Measurements from ENCODE around the gene CPVL. TPM values are rescaled to one million over a fixed set of nuclear protein-coding genes. Genes with fewer than 3 reads are reported as not detected.
A peak's percentile ranks its signal among the peaks of the same experiment; 100 is the strongest.

Gene CPVL
- total RNA-seq, 1 donor, result 132 TPM

DNA sequence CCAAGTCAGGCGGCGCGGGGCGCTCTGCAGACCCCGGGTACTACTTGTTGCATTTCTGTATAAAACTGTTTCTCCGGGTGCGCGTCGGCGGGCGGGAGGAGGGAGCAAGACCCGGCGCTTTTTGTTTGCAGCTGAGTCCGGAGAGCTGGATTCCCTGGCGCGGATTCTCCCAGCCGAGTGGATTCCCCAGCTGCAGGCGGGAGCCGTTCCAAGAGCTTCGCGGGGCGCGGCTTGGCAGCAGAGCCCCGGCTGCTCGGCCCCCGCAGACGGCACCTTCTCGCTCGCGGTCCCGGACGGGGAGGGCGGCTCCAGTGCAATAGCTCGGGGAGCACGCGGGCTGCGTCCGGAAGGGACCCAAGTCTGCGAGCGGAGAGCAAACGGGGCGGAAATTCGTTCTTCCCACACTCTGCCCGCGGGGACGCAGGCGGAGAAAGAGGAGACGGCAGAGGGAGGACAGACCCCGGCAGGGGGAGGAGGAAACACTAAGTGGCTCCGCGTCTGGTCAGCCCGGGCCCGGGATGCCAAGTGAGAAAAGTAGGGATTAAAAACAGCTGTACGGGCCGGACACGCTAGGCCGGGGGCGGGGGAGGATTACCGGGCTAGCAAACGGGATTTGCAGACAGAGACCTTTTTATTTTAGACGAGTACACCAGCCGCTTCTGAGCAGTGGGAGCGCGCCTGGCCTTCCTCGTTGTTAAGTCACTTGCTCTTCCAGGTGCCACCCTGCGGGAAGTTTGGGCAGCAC, 187.9 kb downstream of the CPVL start, which contains the start of gene TRIL:
TSS of gene TRIL (minus strand) at position 96 of the 745 bp plus-strand sequence. CDS start 284 bp downstream, outside the sequence.
- Histone ChIP-seq H3K9me3 (ENCODE audit: low read depth, low read length) (no peaks in the 10 kb centered on the region), H3K4me1 (ENCODE audit: insufficient read depth, low read length) (peaks cover 39% of the 10 kb centered on the region), H3K27me3 (ENCODE audit: insufficient read depth, low read length) (peaks cover 78% of the 10 kb centered on the region), H3K4me3 (ENCODE audit: low read length) (no peak within 1 kb of the TSS)

DNA sequence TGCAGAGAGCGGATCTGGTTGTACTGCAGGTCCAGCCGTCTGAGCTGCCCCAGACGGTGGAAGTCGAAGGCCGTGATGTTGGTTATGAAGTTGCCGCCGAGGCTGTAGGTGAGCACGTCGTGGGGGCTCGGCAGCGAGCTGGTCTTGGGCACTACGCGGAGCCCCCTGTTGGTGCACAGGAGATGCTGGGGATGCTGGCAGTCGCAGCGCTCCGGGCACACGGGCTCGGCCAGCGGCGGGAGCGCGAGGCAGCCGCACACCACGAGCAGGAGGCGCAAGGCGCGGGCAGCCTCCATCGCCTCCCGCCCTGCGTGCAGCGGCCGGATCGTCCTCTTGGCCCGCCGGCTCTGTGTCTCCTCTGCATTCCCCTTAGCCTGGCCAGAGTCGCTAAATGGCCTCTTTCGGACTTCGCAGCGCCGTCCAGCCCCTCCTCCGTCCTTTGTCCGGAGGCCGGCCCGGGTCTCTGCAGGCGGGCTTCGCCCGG, 188.5 kb downstream of the CPVL start:
- no peak overlapping the region for H3K4me3 ChIP-seq (ENCODE audit: low read length)
- peaks cover 84% of the 10 kb centered on the region for H3K27me3 ChIP-seq (ENCODE audit: insufficient read depth, low read length)
- peaks cover 39% of the 10 kb centered on the region for H3K4me1 ChIP-seq (ENCODE audit: insufficient read depth, low read length)
- H3K9me3 ChIP-seq (ENCODE audit: low read depth, low read length), result no peaks in the 10 kb centered on the region

DNA sequence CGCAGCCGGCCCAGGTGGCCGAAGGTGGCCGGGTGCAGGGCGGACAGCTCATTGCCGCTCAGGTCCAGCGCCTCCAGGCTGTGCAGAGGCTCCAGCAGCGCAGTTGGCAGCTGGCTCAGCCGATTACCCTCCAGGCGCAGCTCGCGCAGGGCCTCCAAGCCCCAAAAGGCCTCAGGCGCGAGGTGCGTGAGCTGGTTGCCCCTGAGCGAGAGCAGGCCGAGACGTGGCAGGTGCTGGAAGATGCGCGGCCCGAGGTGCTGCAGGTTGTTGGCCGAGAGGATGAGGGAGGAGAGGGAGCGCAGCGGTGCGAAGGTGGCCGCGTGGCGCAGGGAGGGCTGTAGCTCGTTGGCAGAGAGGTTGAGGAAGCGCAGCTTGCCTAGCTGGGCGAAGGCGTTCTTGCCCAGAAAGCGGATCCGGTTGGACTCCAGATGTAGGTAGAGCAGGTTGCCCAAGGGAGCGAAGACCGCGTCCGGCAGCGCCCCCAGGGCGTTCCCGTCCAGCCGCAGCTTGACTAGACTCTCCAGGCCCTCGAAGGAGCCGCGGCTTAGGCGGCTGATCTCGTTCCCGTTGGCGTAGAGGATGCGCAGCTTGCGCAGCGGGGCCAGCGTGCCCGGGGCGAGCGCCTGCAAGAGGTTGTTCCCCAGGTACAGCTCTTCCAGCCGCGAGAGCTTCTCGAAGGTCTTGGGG, 189.1 kb downstream of the CPVL start:
- Histone ChIP-seq H3K4me3 (ENCODE audit: low read length) (no peak overlapping the region), H3K27me3 (ENCODE audit: insufficient read depth, low read length) (peaks cover 85% of the 10 kb centered on the region), H3K4me1 (ENCODE audit: insufficient read depth, low read length) (peaks cover 39% of the 10 kb centered on the region)

DNA sequence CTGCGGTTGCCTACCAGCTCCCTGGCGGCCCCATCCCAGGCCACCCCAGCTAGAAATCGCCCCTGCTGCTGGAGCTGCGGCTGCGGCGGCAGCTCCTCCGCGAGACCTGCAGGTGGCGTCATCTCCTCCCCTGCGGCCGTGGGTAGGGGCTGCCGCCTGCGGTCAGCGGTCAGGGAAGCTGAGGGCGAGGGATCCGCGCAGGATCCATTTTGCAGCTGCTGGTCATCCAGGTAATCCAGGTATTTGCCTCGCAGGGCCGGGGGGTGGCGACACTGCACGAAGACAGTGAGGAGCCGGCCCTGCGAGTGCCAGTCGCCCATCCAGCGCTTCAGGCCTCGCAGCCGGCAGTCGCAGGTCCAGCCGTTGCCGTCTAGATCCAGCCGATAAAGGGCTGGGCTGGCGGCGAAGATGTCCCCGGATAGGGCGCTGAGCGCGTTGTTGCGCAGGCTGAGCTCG, 189.7 kb downstream of the CPVL start:
- Histone ChIP-seq H3K9me3 (ENCODE audit: low read depth, low read length) (no peaks in the 10 kb centered on the region), H3K4me1 (ENCODE audit: insufficient read depth, low read length) (peaks cover 39% of the 10 kb centered on the region), H3K27me3 (ENCODE audit: insufficient read depth, low read length) (peaks cover 81% of the 10 kb centered on the region), H3K4me3 (ENCODE audit: low read length) (no peak overlapping the region)

More for the DNA sequence above, 189.1 kb downstream of the CPVL start:
- no peaks in the 10 kb centered on the region for H3K9me3 ChIP-seq (ENCODE audit: low read depth, low read length)

DNA sequence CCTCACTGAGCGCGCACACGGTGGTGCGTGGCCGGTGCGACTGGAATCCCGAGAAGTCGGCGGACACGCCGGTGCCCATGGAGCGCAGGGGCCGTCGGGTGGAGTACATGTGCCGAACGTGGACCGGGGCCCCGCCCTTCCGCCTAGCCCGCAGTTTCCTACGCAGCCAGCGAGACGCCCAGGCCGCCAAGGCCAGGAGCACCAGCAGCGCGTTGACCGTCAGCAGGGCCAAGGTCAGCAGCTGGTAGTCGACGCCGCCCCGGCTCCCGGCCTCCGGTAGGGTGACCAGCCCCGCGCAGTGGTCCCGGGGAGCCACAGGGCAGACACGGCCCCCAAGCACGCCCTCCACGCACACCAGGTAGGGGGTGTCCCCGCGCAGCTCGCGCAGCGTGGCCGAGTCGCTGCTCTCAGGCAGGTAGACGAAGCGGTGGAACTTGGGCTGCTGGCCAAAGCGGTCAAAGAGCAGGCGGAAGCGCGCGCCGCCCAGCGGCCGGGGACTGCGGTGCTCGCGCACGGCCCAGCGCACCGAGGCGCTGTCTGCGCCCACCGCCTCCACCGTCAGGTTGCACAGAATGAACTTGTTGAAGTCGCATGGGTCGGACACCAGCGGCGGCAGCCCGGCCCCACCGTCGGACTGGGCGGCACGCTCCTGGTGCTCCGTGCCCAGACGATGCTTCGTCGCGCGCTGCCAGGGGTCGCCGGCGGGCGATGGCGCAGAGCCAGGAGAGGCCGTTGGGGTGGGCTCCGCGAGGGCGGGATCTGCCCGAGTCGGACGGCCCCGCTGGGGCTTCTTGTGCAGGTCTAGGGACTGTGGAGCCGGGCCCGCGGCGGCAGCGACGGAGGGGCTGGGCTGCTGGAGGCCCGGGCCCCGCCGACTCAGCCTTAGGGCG, 190.4 kb downstream of the CPVL start:
- H3K9me3 ChIP-seq (ENCODE audit: low read depth, low read length), result no peaks in the 10 kb centered on the region
- peak overlapping the region; percentile 12 for H3K4me3 ChIP-seq (ENCODE audit: low read length)
- peaks cover 82% of the 10 kb centered on the region for H3K27me3 ChIP-seq (ENCODE audit: insufficient read depth, low read length)
- H3K4me1 ChIP-seq (ENCODE audit: insufficient read depth, low read length), result peaks cover 39% of the 10 kb centered on the region

DNA sequence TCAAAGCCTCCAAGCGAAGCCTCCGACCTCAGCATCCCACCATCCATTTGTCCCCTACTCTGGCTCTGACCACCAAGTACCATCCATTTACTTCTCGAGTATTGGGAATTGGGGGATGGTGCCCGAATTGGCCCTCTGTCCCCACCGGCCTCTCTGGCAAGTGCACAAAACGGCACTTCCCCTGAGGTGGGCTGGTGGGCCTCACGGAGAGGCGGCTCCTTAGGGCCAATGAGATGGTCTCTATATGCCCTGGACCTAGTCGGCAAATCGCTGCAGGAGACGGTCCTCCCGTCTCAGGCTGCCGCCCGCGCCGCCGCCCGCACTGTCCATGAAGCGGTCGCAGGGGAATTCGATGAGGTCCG, 191.0 kb downstream of the CPVL start:
- H3K4me1 ChIP-seq (ENCODE audit: insufficient read depth, low read length), result peaks cover 39% of the 10 kb centered on the region
- H3K9me3 ChIP-seq (ENCODE audit: low read depth, low read length), result no peaks in the 10 kb centered on the region
- H3K27me3 ChIP-seq (ENCODE audit: insufficient read depth, low read length), result peaks cover 77% of the 10 kb centered on the region
- H3K4me3 ChIP-seq (ENCODE audit: low read length), result no peak overlapping the region

DNA sequence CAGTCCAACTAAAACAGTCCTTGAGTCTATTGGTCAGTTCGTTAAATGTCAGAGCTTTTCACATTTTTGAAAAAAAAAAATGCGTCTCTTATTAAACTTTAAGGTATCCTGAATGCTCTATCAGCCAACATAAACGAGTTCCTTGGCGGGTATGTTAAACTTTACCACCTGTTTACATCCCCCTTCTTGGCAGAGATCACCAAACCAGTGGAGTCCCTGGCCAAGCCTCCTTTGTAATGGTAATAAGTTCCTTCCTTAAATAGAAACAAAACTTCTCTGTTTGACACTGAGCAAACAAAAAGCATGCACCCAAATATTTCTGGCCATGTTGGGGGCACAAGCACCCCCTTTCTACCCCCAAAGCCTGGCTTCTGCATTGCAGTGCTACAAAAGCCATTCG, 191.4 kb downstream of the CPVL start:
- no peaks in the 10 kb centered on the region for H3K9me3 ChIP-seq (ENCODE audit: low read depth, low read length)

DNA sequence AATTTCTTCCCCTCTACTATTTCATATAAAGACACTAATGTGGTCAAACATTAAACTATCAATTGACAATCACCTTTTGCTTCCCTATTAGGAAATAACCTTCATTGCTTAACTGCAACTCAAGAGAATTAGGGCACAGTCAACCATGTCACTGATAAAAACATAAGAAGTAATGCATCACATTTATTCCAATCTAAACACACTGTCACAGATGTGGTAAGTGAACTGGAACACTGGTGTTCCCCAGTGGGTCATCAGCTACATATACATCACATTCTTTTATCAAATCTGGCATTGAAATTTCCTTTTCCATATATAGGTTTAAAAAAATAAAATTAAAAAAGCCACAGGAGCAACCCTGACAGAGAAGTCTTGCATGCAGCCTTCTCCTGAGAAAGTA, 191.9 kb downstream of the CPVL start:
- Histone ChIP-seq H3K4me3 (ENCODE audit: low read length) (no peak overlapping the region), H3K4me1 (ENCODE audit: insufficient read depth, low read length) (peaks cover 39% of the 10 kb centered on the region), H3K9me3 (ENCODE audit: low read depth, low read length) (no peaks in the 10 kb centered on the region), H3K27me3 (ENCODE audit: insufficient read depth, low read length) (peaks cover 69% of the 10 kb centered on the region)

More for the DNA sequence above, 191.4 kb downstream of the CPVL start:
- Histone ChIP-seq H3K27me3 (ENCODE audit: insufficient read depth, low read length) (peaks cover 74% of the 10 kb centered on the region), H3K4me1 (ENCODE audit: insufficient read depth, low read length) (peaks cover 39% of the 10 kb centered on the region), H3K4me3 (ENCODE audit: low read length) (no peak overlapping the region)

DNA sequence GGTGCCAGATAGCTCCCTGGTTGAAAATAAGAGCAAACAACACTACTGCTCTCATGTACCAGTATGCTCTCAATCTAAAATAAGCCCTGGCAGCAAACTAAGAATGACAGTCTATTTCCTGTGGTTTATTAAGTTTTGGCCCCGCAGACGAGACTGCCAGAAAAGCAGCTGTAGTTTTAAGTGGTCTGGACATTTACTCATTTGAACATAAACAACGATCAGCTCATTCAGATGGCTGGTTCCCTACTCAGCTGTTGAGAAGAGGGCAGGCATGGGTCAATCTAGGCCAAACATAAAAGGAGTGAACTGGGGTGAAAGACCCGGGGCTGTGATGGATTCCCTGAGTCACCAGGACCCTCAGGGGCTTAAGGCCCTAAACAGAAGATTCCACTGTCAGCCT, 192.7 kb downstream of the CPVL start:
- peaks cover 61% of the 10 kb centered on the region for H3K27me3 ChIP-seq (ENCODE audit: insufficient read depth, low read length)
- no peak overlapping the region for H3K4me3 ChIP-seq (ENCODE audit: low read length)
- H3K9me3 ChIP-seq (ENCODE audit: low read depth, low read length), result no peaks in the 10 kb centered on the region
- H3K4me1 ChIP-seq (ENCODE audit: insufficient read depth, low read length), result peaks cover 36% of the 10 kb centered on the region

Other genes starting within 250 kb of the CPVL start
- not detected for gene TRIL, start 188.2 kb downstream of the CPVL start, total RNA-seq
- gene CHN2, start 48.2 kb upstream of the CPVL start, total RNA-seq, result 9.9 TPM